ENCODE data around the gene SMC1A.

SMC1A gene

DNA sequence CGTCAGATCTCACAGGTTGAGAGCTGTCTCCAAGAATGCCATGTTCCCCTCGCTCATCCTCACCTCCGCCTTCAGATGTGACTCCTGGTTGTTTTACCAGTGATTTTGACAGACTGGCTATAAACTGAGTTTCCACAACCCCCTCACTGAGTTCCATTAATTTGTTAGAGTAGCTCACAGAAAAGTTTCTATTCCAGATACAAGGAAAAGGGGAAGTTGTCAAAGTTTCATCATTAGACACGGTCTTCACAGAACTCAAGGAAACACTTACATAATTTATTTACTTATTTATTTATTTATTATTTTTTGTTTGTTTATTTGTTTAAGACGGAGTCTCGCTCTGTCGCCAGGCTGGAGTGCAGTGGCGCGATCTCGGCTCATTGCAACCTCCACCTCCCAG, 85.4 kb downstream of the SMC1A start:
- ATAC-seq (no peak), DNase-seq (no peak)

DNA sequence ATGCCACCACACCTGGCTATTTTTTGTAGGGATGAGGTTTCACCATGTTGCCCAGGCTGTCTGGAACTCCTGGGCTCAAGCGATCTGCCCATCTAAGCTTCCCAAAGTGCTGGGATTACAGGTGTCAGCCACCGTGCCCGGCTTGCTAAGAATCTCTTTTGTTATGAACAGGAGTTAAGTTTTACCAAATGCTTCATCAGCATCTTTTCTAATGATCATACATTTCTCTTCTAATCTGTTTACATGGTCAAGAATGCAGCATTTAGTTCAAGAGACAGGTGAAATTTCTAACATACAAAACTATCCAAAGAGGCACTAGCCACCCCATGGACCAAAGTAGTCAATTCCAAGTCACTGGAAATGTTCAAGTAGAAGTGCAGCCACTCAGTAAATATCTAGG, 88.6 kb downstream of the SMC1A start:
- no peak for DNase-seq
- no peak for ATAC-seq

DNA sequence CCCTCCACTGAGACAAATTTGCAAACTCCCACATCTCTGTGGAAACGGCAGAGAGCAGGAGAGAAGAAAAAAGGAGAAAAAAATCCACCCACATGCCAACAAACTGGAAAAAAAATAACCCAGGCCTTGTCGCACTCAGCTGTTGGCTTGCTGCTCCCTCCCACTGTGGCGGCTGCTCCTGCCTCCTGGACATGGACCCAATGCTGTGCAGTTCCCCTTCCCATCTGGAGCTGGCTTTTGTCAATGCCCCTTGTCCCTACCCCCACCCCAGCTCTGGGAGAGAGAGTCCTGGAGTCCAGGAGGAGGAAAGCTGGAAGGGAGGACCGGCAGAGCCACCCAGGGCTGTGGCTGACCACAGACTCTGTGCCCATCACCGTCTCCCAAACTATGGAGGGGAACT, 90.2 kb downstream of the SMC1A start:
- DNase-seq (no peak), ATAC-seq (no peak)

DNA sequence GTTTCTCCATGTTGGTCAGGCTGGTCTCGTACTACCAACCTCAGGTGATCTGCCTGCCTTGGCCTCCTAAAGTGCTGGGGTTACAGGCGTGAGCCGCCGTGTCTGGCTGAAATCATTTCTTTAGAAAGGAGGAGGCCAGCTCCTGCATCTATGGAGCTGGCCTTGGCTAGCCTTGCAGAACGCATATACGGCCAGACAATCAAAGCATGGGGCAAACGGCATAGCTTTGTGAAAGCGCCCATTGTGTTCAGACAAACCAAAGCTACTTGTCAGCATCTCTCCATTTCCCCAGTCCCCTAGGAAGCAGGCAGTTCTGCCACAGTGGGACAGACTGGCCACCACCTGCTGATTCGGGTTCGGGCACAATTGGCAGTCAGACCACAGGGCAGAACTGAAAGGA, 92.1 kb downstream of the SMC1A start:
- no peak for DNase-seq
- ATAC-seq: no peak

DNA sequence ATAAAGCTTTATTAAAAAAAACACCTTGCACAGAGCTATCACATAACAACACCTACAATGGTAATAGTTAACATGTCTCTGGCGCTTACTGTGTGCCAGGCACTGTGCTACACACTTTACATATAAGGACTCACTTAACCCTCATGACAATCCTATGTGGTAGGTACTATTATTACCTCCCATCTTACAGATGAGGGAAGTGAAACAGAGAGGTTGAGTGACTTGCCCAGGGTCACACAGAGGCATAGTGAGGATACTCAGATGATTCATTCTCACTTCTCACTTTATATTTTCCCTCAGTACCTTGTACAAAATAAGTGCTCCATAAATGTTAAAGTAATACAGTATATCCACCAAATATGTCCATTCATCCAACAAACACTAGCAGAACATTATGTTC, 97.7 kb downstream of the SMC1A start:
- DNase-seq (no peak), ATAC-seq (no peak)
